HG03025 (cell line): ENCODE data around the gene EXOC3.

Experiments used
- ATAC-seq: cut with Tn5 transposase; IDR thresholded peaks from one replicate; pipeline ENCODE4 v1.9.1; 2021; ENCODE audit warnings: mild to moderate bottlenecking, moderate library complexity; ENCODE audit not compliant: unreplicated experiment, low FRiP score

EXOC3 gene

GRCh38 chr5:436641-436975 lies 6.4 kb upstream of the EXOC3 start:
- no peak for ATAC-seq

- ATAC-seq: no peak
Observed at GRCh38 chr5:437281-437771, 5.7 kb upstream of the EXOC3 start.

GRCh38 chr5:438481-438981 lies 4.4 kb upstream of the EXOC3 start:
- no peak for ATAC-seq

- ATAC-seq: no peak
Observed at GRCh38 chr5:439181-439580, 3.8 kb upstream of the EXOC3 start.

GRCh38 chr5:439636-440035 lies 3.3 kb upstream of the EXOC3 start:
- no peak for ATAC-seq

GRCh38 chr5:440401-441201 lies 2.4 kb upstream of the EXOC3 start:
- no peak for ATAC-seq

- ATAC-seq: no peak
Observed at GRCh38 chr5:441996-442334, 1.0 kb upstream of the EXOC3 start.

GRCh38 chr5:443239-444151 lies 519 bp downstream of the EXOC3 start:
- ATAC-seq: peak; percentile 19

GRCh38 chr5:444226-444625 lies 1.2 kb downstream of the EXOC3 start:
- ATAC-seq: no peak

- no peak for ATAC-seq
Observed at GRCh38 chr5:445591-445990, 2.6 kb downstream of the EXOC3 start.

GRCh38 chr5:446066-446882 lies 3.3 kb downstream of the EXOC3 start:
- no peak for ATAC-seq

GRCh38 chr5:446883-447263 lies 3.9 kb downstream of the EXOC3 start:
- ATAC-seq: no peak

- no peak for ATAC-seq
Observed at GRCh38 chr5:447501-447900, 4.5 kb downstream of the EXOC3 start.

GRCh38 chr5:448061-448765 lies 5.2 kb downstream of the EXOC3 start:
- no peak for ATAC-seq

GRCh38 chr5:448766-449090 lies 5.8 kb downstream of the EXOC3 start:
- no peak for ATAC-seq

GRCh38 chr5:449151-449550 lies 6.2 kb downstream of the EXOC3 start:
- ATAC-seq: no peak

- ATAC-seq: no peak
Observed at GRCh38 chr5:451587-452458, 8.8 kb downstream of the EXOC3 start.

- no peak for ATAC-seq
Observed at GRCh38 chr5:452978-453710, 10.2 kb downstream of the EXOC3 start.
